HG02571 (cell line): ENCODE data around the gene PRR20G.

Source experiments
- ATAC-seq: cut with Tn5 transposase; IDR thresholded peaks from one replicate; pipeline ENCODE4 v1.9.1; 2021; ENCODE audit warnings: mild to moderate bottlenecking, moderate library complexity; ENCODE audit not compliant: unreplicated experiment

Gene PRR20G

DNA sequence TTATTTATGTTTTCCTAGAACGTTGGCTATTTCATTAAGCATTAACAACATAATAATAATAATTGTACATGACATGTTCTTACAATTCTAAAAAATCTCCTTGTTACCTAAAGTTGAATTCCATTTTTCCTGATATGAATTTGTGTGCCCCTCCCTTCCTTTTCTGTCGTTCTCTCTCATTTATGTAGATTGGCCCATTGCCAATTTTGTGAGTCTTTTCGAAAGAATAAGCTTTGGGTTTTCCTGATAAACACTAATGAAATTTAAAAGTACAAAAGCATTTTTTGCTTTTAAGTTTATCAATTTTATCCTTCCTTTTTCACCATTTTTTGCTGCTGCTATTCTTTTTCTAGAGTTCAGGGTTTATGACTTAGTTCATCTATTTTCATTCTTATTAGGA, 50.0 kb downstream of the PRR20G start:
- ATAC-seq = no peak

GRCh38 chr3:127235706-127236105, 52.1 kb downstream of the PRR20G start:
- no peak for ATAC-seq

- no peak for ATAC-seq
Observed at GRCh38 chr3:127234778-127235177, 53.1 kb downstream of the PRR20G start.
